HG03060 (cell line): Measurements from ENCODE around the gene HDAC10.

Source experiments
- ATAC-seq: cut with Tn5 transposase; IDR thresholded peaks from one replicate; pipeline ENCODE4 v1.9.1; 2021; ENCODE audit warnings: low read depth, moderate number of reproducible peaks; ENCODE audit not compliant: unreplicated experiment

HDAC10 gene

GRCh38 chr22:50257451-50258360 is 6.6 kb upstream of the HDAC10 start:
- ATAC-seq, result no peak

- no peak for ATAC-seq
Observed at GRCh38 chr22:50257041-50257440, 6.0 kb upstream of the HDAC10 start.

- no peak for ATAC-seq
Observed at GRCh38 chr22:50256258-50256862, 5.3 kb upstream of the HDAC10 start.

- ATAC-seq, result no peak
Observed at GRCh38 chr22:50255607-50256006, 4.5 kb upstream of the HDAC10 start.

- no peak for ATAC-seq
Observed at GRCh38 chr22:50255099-50255498, 4.0 kb upstream of the HDAC10 start.

- no peak for ATAC-seq
Observed at GRCh38 chr22:50253941-50254340, 2.9 kb upstream of the HDAC10 start.

- ATAC-seq, result no peak
Observed at GRCh38 chr22:50253046-50253915, 2.2 kb upstream of the HDAC10 start.

GRCh38 chr22:50252082-50253045 is 1.3 kb upstream of the HDAC10 start:
- ATAC-seq, result no peak

GRCh38 chr22:50251477-50252081 is 514 bp upstream of the HDAC10 start:
- ATAC-seq, result no peak

- no peak for ATAC-seq
Observed at GRCh38 chr22:50250249-50250554, 863 bp downstream of the HDAC10 start.

GRCh38 chr22:50249341-50250248 is 1.5 kb downstream of the HDAC10 start:
- no peak for ATAC-seq

- ATAC-seq, result no peak
Observed at GRCh38 chr22:50248196-50249081, 2.6 kb downstream of the HDAC10 start.

GRCh38 chr22:50247748-50248147 is 3.3 kb downstream of the HDAC10 start:
- ATAC-seq, result no peak

- ATAC-seq, result no peak
Observed at GRCh38 chr22:50246242-50247175, 4.6 kb downstream of the HDAC10 start.

- no peak for ATAC-seq
Observed at GRCh38 chr22:50245214-50246072, 5.6 kb downstream of the HDAC10 start.
